SIG-M5 treated with dmso at 0.1 percent for 504 hours (cell line): ENCODE measurements around the gene ZNF519.
A peak's percentile ranks its signal among the peaks of the same experiment; 100 is the strongest.
"Not testable (repeated sequence)": the region's sequence is repeated elsewhere in the genome, so short reads cannot be mapped to it uniquely, and the experiment has no call there.

Source experiments
- DNase-seq: peaks from one replicate; lab custom pipeline; 2025; ENCODE audit not compliant: unreplicated experiment; lab: John Stamatoyannopoulos, UW

ZNF519 gene

DNA sequence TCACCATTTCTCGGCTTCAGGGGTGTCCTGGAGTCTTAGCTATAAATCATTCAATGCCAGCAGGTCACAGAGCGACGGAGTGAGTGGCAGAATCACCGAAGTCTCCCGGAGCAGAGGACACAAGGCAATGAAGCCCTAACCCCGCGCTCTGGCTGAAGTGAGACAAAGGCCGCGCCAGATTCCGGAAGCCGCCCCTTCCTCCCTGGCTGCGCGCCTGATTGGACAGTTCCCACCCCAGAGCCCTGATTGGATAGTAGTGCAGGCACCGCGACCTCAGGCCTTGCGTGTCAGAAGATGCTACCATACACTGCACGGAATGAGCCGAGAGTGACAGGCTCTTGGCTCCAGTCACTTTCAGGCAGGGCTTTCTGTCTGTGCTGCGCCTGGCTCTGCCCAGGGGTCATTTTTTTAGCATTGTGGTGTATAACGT lies at the start of gene ZNF519:
Gene ZNF519, minus strand, starts transcription at position 165 of the 430 bp plus-strand sequence. Its CDS starts 158 bp downstream, at position 7.
- DNase-seq: peak; percentile 94

DNA sequence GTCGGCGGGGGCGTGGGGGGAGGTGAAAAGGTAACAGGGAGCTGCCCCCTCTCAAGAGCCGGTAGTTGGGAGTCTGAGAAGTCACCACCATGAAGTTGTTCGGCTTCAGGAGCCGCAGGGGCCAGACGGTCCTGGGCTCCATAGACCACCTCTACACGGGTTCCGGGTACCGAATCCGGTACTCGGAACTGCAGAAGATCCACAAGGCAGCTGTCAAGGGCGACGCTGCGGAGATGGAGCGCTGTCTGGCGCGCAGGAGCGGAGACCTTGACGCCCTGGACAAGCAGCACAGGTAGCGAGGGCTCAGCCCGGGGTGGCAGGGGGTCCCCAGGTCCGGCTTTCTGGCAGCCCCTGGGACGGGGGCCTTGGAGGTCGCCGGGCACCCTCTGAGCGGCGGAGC lies 47.1 kb upstream of the ZNF519 start:
- no peak for DNase-seq

DNA sequence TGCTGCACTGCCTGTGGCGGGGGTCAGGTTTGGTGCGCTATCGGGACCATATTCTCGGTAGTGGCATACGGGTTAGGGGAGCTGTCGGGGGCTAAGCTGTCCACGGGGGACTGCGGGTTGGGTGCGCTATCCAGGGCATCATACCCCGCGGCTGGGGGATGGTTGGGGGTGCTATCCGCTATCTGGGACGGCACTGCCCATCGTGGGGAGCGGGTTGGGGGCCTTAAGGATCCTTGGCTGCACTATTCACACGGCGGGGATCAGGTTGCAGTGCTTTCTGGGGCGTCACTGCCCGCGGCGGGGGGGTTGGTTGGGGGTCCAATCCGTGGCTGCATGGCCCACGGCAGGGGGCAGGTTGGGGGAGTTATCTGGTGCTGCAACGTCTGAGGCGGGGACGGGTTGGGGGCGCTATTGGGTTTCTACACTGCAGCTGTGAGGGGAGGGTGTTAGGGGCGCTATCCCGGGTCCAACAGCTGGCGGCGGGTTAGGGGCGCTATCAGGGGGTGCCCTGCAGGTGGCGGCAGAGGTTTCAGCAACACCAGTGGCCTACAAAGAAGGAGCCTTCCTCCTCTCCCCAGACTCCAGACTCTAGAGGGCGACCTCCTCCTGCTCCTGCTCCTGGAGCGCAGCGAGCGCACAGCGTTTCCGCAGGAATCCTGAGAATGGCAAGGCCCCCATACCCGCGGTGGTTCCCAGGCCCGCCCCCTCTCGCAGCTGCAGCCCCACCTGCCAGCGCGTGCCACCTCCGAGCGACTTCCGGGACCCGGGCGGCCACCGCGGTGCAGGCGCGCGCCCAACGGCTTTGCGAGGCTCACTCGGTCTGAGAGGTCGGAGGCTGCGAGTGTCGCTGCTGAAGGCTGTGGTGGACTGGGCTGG lies 46.3 kb upstream of the ZNF519 start:
- DNase-seq: peak; percentile 2

DNA sequence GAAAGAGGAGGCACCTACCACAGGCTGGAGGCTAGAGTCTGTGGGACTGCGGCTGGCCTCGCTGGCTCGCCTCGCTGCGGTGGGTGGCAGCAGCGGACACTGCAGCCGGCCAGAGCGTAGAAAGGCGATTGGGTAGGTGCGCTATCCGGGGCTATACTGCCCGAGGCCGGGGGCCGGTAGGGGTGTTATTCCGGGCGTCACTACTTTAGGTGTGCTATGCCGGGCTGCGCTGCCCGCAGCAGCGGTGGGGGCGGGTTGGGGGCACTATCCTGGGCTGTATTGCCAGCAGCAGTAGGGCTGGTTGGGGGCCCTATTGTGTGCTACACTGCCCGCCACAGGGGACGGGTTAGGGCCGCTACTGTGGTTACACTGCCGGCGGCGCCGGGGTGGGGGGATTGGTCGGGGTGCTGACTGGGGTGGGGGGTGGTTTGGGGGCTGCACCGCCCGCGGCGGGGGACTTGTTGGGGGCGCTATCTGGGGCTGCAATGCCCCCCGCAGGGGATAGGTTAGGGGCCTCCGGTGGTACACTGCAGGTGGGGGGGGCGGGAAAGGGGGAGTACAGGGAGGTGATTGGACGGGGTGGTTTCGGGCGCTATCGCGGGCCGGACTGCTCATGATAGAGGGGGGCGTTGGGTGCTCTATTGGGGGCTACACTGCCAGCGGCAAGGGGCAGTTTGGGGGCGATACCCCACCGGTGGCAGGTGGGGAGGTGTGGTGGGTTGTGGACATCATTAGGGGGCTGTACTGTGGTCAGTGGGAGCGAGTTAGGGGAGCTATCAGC lies 45.5 kb upstream of the ZNF519 start:
- not testable (repeated sequence) for DNase-seq

GRCh38 chr18:14175404-14175803 lies 43.2 kb upstream of the ZNF519 start:
- not testable (repeated sequence) for DNase-seq

DNA sequence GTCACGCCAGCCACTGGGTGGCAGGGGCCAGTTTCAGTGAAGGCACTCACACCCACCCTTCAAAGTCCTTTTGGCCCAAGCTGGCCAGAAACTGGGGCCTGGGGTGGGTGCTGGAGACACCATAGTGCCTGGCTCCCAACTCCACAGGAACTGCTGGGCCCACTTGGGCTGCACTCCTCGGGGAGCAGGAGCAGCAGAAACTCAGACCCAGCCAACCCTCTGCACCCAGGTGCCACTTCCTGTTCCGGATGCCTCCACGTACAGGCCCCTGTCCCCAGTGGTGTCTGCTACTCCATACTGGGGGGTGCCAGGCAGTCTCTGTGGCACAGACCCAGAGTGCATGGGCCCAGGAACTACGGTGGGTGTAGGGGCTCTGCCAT lies 42.5 kb upstream of the ZNF519 start:
- no peak for DNase-seq

- not testable (repeated sequence) for DNase-seq
Measured at GRCh38 chr18:14174002-14174705, 41.9 kb upstream of the ZNF519 start.

GRCh38 chr18:14173116-14173951 lies 41.1 kb upstream of the ZNF519 start:
- not testable (repeated sequence) for DNase-seq

GRCh38 chr18:14172142-14173115 lies 40.2 kb upstream of the ZNF519 start:
- DNase-seq: not testable (repeated sequence)

GRCh38 chr18:14171301-14172141 lies 39.3 kb upstream of the ZNF519 start:
- not testable (repeated sequence) for DNase-seq

- DNase-seq: not testable (repeated sequence)
Measured at GRCh38 chr18:14170367-14171036, 38.3 kb upstream of the ZNF519 start.

DNA sequence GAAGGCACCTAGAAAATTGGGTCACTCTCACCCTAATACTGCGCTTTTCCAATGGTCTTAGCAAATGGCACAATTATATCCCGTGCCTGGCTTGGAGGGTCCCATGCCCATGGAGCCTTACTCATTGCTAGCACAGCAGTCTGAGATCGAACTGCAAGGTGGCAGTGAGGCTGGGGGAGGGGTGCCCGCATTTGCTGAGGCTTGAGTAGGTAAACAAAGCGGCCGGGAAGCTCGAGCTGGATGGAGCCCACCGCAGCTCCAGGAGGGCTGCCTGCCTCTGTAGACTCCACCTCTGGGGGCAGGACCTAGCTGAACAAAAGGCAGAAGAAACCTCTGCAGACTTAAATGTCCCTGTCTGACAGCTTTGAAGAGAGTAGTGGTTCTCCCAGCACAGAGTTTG lies 30.7 kb upstream of the ZNF519 start:
- not testable (repeated sequence) for DNase-seq

DNA sequence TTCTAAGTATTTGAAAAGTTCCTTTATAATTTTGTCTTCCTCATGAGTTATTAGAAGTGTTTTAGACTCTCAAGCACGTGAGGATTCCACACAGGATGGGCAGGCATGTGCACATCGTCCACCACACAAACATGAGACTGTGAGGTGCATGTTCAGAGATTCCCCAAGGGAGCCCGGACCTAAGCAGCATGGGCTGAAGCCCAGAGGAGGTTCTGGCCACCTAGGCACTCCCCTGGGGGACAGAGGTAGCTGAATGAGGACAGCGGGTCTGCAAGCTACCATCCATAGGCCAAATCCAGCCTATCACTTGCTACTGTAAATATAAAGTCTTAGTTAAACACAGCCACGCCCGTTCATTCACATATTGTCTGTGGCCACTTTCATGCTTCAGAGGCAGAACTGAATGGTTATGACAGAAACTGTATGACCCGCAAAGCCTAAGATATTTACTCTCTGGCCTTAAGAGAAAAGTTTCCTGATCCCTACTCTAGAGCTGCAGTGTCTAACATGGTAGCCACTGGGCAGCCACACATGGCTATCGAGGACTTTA lies 19.4 kb upstream of the ZNF519 start:
- not testable (repeated sequence) for DNase-seq

GRCh38 chr18:14150766-14151165 lies 18.5 kb upstream of the ZNF519 start:
- not testable (repeated sequence) for DNase-seq

DNA sequence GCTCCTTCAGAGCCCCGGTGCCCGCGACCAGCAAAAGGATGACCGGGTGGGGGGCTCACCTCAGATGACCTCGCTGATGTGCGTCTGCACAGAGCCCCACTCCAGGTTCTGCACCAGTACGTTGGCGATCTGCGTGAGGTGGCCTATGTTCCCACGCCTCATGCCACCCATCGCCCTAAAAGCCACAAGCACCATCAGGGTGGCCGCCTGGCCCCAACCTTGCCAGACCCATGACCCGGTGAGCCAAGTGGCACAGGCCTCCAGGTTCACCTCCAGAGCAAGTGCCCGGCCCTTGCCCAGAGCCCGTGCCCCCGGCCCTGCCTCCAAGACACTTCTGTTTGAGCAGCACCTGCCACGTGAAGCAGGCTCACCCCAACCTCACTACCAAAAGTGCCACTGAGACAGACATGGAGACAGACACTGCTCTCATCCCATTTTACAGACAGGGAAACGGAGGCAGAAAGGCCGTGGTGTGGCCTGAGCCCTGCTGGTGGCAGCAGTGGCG lies 17.7 kb upstream of the ZNF519 start:
- not testable (repeated sequence) for DNase-seq

DNA sequence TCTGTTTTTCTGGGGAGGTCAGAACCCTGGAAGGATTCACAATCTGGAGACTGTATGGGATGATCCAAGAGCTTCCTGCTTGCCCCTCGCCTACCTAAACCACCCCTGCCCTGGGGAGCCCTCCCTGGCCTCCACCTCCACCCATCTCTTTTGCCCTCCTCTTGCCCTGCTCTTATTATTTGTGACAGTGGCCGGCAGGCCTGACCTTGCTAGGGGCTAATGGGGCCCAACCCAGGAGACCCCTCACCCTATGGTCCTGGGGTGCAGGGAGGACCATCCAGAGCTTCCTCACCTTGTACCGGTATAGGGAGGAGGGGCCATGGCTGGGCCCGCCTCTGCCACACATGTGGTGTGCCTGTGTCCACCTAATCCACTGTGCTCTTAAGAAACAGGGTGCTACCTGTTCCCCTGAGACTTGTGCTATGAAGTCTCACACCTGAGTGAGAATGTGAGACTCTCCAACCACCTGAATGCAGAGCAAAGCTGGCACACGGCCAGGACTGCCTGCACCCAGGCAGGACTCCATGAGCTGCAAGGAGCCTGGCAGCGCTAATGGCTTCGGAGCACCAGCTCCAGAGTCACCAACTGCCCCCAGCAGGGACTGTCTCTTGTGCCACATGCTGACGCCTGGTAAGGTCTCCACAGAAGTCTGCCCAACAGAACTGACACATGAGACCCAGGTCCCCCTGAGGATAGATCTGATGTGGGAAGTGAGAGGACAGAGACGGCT lies 17.1 kb upstream of the ZNF519 start:
- not testable (repeated sequence) for DNase-seq
